ENCODE measurements around the gene SH3GL1. TPM values are rescaled to one million over a fixed set of nuclear protein-coding genes. Genes with fewer than 3 reads are reported as not detected.
A peak's percentile ranks its signal among the peaks of the same experiment; 100 is the strongest.

SH3GL1 gene
- total and polyA plus RNA-seq, 9 of the 15 experiments (the other 6 are each of a cell fraction or from before 2014, with no cell fraction given): 1.7 to 75.3 (median 25.7) TPM

- TF ChIP-seq, protein P1, sequence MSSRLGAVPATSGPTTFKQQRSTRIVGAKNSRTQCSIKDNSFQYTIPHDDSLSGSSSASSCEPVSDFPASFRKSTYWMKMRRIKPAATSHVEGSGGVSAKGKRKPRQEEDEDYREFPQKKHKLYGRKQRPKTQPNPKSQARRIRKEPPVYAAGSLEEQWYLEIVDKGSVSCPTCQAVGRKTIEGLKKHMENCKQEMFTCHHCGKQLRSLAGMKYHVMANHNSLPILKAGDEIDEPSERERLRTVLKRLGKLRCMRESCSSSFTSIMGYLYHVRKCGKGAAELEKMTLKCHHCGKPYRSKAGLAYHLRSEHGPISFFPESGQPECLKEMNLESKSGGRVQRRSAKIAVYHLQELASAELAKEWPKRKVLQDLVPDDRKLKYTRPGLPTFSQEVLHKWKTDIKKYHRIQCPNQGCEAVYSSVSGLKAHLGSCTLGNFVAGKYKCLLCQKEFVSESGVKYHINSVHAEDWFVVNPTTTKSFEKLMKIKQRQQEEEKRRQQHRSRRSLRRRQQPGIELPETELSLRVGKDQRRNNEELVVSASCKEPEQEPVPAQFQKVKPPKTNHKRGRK (tag; IDR thresholded peaks at IDR 0.05): peak; percentile 50; the same call in 1 of the 2 replicates
- TF ChIP-seq ATF3 (IDR thresholded peaks at IDR 0.05) (no peak), ATF3 (CRISPR knock-in tag; conservative IDR thresholded peaks at IDR 0.05) (0 out of 2 replicates have a peak, but pooled peaks have one; percentile 29), KLF16 (IDR thresholded peaks at IDR 0.05) (no peak), DPF2 (IDR thresholded peaks at IDR 0.05) (0 out of 2 replicates have a peak, but pooled peaks have one; percentile 12), CEBPZ (IDR thresholded peaks at IDR 0.05; ENCODE audit: borderline replicate concordance, low read depth, low read length) (no peak), ARNT (IDR thresholded peaks at IDR 0.05) (peak in 1 of 2 experiments; percentile 55; a peak in 1 of 4 replicates), CHD4 (IDR thresholded peaks at IDR 0.05; ENCODE audit: insufficient read depth, insufficient replicate concordance, low read depth, low read length, poor library complexity, severe bottlenecking) (no peak), RBBP5 (IDR thresholded peaks at IDR 0.05; ENCODE audit: borderline replicate concordance, insufficient read depth, low read length, poor library complexity, severe bottlenecking) (no peak), NBN (IDR thresholded peaks at IDR 0.05; ENCODE audit: low read depth) (0 out of 2 replicates have a peak, but pooled peaks have one; percentile 23), NFRKB (IDR thresholded peaks at IDR 0.05; ENCODE audit: low read depth) (peak; percentile 53)
Observed at GRCh38 chr19:4401769-4402170, 1.4 kb upstream of the SH3GL1 start (continued).

Measured in K562 (cell line).